GM20431 (cell line): Measurements from ENCODE around the gene LRMDA.
"Not testable (repeated sequence)": the region's sequence is repeated elsewhere in the genome, so short reads cannot be mapped to it uniquely, and the experiment has no call there.

Experiments used
- in situ Hi-C: fragments of 300-500 bp; cut with MseI, MboI; formaldehyde crosslinking; loops from one replicate; pipeline ENCODE4 v1.15.0; 2020; ENCODE audit warnings: low sequenced_read_pairs; ENCODE audit not compliant: unreplicated experiment

The LRMDA gene

GRCh38 chr10:75516154-75516553 is 84.7 kb downstream of the LRMDA start:
- in situ Hi-C loops: not testable (repeated sequence)

GRCh38 chr10:75519213-75519612 is 87.8 kb downstream of the LRMDA start:
- in situ Hi-C loops: not testable (repeated sequence)

GRCh38 chr10:75521194-75521829 is 89.9 kb downstream of the LRMDA start:
- in situ Hi-C loops: not testable (repeated sequence)

DNA sequence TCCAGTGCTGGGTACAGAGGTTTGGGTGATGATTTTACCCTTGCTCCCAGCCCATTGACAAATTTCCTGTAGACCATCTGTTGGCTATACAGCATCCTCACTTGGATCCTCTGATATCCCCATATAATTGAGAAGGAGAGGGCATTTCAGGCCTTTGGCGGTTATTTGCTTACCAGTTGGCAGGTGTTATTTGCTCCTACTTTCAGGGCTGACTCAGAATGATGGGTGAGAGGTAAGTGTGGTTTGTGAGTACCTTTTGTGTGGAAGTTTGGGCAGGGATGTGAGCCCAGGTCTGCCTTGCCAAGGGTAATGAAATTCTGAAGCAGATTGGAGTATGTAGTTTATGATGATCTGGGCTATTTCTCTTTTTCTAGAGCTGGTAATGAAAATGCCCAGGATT is 93.6 kb downstream of the LRMDA start:
- in situ Hi-C loops: no loop called here

- in situ Hi-C loops: no loop called here
Observed at GRCh38 chr10:75525646-75526045, 94.2 kb downstream of the LRMDA start.

DNA sequence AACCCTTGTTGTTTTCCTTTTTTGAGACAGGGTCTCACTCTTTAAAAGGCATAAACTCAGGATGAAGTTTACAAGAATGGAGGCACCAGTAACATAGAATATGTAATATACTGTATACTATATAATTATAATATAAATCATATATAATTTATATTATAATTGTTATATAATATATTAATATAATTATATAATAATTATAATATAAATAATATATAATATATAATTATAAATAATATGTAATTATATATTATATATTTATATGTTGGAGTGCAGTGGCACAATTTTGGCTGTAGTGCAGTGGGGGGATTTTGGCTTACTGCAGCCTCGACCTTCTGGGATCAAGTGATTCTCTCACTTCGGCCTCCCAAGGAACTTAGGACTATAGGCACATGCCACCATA is 96.1 kb downstream of the LRMDA start:
- in situ Hi-C loops: no loop called here

DNA sequence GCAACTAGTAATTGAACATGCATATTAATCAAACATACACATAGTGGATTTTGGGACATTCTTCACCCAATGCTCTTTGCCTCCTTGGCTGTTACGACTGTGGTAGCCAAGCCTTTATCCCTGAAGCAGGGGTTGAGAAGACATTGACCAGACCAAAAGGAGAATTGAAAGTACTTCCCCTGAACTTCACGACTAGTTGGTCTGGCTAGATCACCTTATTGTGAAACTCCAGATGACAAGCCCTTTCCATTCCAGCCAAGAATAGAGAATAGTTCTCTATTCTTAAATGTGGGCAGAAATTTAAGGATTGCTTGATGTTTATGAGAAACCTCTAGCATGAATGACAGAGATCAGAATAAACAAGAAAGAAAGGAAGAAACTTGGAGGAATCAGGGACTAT is 97.0 kb downstream of the LRMDA start:
- in situ Hi-C loops: no loop called here

GRCh38 chr10:75530299-75530698 is 98.9 kb downstream of the LRMDA start:
- in situ Hi-C loops: no loop called here

DNA sequence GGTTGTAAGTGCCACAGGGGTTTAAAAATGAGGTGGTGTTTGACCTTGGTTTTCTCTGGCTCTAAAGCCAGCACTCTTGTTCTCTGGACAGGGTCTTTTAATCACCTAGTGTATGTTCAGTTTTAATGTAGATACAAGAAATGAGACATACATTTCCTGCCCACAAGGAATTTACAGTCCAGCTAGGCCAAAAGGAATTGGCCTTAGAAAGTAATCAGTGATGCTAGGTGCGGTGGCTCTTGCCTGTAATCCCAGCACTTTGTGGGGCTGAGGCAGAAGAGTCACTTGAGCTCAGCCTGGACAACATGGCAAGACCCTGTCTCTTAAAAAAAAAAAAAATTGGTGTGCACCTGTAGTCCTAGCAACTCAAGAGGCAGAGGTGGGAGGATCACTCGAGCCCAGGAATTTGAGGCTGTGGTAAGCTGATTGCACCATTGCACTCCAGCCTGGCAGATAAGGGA is 100.2 kb downstream of the LRMDA start:
- in situ Hi-C loops: no loop called here

DNA sequence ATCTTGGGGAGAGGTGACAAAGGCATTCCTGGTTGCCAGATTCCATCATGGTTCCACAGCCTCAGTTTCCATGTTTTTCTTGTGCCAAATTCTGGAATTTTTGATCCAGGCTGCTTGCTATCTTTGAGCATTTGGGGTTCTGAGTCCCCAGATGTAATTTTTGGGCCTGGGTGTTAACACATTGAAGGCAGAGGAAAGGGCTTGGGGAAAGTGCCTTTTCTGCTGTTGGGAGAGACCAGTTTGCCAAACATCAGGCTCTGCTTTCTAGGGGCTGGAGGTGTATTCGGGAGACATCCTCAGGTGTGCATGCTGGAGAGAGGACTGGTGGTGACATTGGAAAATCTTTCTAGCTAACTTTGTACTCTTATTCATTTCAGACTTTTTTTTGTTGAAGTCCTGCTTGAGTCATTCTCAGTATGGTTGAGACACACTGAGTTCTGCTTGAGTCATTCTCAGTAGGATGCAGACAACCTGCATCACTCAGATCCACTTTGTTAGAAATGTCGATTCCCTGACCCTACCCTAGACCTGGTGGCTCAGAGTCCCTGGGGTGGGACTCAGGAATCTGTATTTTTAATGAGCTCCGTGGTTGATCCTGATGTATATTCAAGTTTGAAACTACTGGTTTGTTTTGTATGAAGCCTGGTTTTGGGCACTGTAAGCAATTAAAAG is 101.0 kb downstream of the LRMDA start:
- in situ Hi-C loops: no loop called here

DNA sequence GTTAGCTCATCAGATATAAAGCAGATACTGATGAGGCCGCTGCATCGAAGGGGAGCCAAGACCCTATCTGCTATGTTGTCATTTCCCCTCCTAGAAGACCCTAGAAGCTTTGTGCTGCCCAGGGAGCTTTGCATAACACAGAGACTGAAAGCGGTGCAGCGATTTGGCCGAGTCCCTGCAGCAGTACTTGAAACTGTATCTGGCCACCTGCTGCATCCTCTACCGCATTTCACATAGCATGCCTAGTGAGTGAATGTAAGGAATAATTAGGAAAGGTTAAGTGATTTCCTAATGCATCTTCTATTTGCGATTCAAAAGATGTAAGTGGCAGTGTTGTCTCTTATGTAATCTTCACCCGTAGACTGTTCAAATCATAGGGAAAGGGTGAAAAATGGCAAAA is 106.7 kb downstream of the LRMDA start:
- in situ Hi-C loops: no loop called here

GRCh38 chr10:75538765-75539164 is 107.3 kb downstream of the LRMDA start:
- in situ Hi-C loops: no loop called here

DNA sequence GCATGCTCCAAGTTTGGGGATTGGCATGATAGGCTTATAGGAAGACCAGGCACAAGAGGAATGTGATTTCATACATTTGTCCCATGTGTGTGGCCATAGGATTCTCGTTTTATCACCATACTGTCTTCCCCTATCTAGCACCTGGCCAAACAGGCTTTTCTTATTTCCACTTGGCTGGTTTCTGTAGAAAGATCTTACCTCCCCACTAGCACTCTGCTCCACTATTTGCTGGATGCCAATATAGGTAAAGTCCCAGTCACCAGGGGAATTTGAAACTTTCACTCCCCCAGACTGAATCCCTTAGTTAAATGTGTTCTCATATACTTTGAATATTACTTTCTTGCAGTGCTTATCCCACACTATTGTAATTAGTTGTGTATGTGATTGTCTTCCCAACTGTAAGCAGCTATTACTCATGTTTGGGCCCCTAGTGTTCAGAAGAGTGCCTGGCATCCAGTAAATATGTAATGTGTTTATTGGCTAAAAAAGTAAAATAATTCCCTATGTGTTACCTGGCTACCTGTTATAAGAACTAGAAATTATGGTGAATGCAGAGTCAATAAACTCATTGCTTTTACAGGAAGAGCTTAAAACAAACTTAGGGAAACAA is 109.0 kb downstream of the LRMDA start:
- in situ Hi-C loops: no loop called here

GRCh38 chr10:75540981-75541380 is 109.6 kb downstream of the LRMDA start:
- in situ Hi-C loops: no loop called here

DNA sequence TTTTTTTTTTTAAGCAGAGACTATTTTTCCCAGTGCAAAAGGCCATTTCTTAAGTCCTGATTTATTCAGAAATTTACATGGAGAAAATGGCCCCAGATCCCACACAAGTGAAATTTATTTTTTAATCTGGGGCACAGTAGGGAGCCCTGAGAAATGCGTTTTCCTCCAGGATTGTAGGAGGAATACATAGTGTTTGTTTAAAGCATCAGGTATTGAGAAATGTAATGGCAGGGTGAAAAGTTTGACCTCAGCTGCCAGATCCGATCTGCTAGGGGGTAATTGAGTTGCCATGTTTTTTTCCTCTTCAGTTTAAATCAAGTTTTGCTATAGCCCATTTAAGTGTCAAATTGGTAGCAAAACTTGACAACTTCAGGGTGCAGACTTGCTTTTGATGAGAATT is 110.0 kb downstream of the LRMDA start:
- in situ Hi-C loops: no loop called here

DNA sequence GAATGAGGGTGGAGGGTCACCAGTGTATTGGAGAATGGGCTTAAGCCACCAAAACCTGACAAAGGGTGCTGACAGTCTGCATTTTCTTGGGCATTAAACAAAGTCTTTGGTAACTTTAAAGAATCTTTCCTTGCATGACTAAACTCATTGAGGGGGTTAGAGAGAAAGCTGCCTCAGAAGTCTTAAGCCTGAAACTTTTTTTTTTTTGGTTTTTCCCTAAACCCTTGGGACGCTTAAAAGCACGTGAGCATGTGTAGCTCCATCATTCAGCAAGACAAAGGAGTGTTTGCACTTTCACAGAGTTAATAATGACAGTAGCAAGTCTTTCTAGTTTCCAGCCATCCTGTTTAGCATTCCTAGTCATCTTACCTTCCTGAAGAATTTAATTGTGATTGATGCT is 110.7 kb downstream of the LRMDA start:
- in situ Hi-C loops: no loop called here

GRCh38 chr10:75542906-75543305 is 111.5 kb downstream of the LRMDA start:
- in situ Hi-C loops: no loop called here

- in situ Hi-C loops: no loop called here
Observed at GRCh38 chr10:75544386-75544785, 113.0 kb downstream of the LRMDA start.

- in situ Hi-C loops: no loop called here
Observed at GRCh38 chr10:75544993-75545706, 113.7 kb downstream of the LRMDA start.

DNA sequence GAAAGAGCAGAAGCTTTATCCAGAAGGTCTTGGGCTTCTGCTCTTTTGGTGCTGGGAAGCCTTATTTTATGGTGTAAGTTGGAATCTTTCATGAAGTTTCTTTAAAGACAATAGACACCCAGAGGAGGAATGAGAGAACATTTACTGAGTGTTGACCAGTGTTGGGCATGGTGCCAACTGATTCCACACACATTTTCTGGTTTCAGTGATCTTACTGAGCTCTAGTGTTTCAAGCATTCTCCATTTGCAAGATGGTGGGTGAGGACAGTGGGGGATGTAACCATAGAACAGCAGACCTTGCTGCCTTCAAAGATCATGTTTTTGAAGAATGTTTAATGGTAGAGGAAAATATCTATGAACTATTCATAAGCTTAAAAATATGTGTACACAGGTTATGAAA is 114.6 kb downstream of the LRMDA start:
- in situ Hi-C loops: no loop called here
